GM18499 (cell line): ENCODE data around the gene IGSF8.

Source experiments
- ATAC-seq: cut with Tn5 transposase; IDR thresholded peaks from one replicate; pipeline ENCODE4 v1.9.1; 2021; ENCODE audit warnings: moderate number of reproducible peaks; ENCODE audit not compliant: insufficient read depth, unreplicated experiment

The IGSF8 gene

GRCh38 chr1:160092366-160093068, 5.9 kb downstream of the IGSF8 start:
- ATAC-seq = no peak

DNA sequence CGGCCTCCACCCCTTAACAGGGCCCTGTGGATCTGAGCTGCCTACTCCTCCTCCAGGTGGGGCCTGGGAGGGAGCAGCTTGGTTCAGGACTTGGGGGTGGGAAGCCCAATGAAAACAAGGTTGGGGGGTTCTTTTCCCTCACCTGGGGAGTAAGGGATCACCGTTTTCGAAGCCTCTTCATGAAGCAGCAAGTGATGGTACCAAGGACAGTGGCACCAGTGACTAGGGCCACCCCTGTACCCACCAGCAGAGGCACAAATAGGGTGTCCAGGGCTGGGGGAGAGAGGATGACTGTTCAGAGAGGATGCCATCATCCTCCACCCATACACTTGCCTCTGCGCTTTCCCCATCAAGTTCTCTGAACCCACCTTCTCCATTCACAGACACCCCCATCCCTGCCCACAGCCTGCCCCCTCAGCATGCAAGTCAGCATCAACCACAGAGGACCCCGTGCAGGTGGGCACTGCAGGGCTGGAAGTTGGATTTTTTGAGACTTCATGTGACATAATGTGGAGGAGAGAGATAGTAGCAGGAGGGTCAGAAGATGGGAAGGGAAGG, 6.7 kb downstream of the IGSF8 start:
- ATAC-seq = no peak

GRCh38 chr1:160090760-160091159, 7.7 kb downstream of the IGSF8 start:
- no peak for ATAC-seq

DNA sequence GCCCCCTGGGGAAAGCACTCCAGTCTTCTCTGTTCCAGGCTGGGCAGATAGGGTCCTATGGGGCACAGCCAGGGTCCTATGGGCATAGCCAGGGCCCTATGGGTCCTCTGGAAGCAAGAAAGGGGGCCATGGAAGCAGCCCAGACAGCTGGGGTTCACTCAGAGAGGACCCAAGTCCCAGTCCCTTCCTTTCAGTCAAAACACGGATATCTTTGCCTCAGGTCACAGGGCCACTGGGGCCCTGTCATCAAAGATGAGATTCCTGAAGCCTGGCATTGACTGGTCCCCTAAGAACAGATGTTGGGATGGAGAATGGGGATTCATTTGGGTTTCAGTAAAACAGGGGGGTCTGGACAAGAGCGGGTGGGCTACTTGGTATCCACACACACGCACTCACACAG, 8.5 kb downstream of the IGSF8 start:
- ATAC-seq = no peak

- no peak for ATAC-seq
Observed at GRCh38 chr1:160087118-160087662, 11.2 kb downstream of the IGSF8 start.

DNA sequence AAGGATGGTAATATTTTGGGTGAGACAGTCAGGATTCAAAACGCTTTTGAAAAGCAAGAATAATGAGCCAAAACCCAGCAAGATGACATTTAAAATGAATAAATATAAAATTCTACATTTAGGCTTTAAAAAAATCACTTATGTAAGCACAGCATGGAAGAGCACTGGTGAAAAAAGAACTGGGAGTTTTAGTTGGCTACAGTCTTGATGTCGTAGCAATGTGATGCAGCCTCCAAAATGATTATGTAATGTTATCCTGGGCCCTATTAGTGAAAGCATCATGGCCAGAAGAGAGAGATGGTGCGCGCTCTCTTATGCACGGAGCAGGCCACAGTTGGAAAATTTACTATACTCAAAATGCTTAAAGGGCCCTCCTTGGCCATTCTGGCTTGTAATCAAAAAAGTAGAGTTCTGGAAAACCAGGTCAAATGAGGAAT, 11.9 kb downstream of the IGSF8 start:
- ATAC-seq = no peak

GRCh38 chr1:160085686-160086455, 12.5 kb downstream of the IGSF8 start:
- ATAC-seq = no peak

DNA sequence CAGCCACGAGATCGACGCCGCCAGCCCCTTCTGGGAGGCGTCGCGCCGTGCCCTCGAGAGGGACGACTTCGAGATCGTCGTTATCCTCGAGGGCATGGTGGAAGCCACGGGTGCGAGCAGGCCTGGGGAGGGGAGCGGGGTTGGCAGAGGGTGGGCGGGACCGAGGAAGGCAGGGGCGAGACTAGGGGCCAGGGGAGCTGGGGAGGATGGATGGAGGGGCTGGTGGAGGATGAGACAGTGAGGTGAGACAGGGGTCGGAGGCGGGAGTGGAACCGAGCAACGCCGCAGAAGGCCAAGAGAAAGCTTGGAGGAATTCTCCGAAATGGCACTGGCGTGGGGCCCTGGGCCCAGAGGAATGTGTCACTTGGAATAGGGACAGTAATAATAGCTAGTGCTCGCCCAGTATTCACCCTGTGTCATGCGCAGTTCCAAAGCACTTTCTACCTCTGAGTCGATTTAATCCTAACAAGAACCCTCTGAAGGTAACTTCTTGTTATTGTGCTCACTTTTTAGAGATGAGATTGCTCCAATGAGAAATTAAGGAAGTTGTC, 13.6 kb downstream of the IGSF8 start:
- ATAC-seq = no peak

DNA sequence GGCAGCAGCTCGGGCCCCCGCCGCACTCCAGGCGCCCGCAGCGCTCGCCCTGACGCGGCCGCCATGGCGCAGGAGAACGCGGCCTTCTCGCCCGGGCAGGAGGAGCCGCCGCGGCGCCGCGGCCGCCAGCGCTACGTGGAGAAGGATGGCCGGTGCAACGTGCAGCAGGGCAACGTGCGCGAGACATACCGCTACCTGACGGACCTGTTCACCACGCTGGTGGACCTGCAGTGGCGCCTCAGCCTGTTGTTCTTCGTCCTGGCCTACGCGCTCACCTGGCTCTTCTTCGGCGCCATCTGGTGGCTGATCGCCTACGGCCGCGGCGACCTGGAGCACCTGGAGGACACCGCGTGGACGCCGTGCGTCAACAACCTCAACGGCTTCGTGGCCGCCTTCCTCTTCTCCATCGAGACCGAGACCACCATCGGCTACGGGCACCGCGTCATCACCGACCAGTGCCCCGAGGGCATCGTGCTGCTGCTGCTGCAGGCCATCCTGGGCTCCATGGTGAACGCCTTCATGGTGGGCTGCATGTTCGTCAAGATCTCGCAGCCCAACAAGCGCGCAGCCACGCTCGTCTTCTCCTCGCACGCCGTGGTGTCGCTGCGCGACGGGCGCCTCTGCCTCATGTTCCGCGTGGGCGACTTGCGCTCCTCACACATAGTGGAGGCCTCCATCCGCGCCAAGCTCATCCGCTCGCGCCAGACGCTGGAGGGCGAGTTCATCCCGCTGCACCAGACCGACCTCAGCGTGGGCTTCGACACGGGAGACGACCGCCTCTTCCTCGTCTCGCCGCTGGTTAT, 14.2 kb downstream of the IGSF8 start:
- no peak for ATAC-seq

DNA sequence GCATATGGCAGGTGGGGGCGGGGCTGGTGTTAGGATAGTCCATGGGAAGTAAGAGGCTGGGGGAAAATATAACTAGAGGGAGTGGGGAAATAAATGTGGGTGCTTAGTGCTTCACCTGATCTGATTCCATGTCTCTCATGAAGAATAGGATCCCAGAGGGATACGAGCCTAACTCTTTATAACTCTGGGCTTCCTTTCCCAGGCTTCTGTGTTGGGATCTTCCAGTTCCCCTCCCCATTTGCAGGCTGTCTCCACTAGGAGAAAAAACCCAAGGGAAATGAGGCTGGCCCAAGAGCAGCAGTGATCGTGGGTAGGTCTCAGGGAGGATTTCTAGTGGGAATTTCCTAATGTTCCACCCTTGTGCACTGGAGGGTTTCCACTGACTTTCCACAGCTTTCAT, 15.5 kb downstream of the IGSF8 start:
- ATAC-seq = no peak

DNA sequence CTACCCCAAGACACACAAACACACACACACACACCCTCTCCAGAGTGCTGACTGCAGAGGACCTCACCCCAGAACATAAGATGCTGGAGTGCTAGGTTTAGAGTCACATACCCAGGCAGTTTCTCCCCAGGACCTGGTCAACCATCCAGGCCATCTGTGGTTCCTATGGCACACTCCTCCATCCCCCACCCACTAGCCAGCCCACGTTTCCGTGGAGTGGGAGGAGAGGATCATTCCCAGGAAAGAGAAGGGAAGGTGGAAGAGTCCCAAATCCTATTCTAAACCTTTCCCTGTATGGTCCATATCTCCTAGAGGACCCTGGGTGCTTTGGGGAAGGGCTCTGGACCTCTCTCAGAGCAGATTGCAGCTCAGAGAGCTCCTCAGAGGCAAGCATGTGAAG, 15.9 kb downstream of the IGSF8 start:
- no peak for ATAC-seq

DNA sequence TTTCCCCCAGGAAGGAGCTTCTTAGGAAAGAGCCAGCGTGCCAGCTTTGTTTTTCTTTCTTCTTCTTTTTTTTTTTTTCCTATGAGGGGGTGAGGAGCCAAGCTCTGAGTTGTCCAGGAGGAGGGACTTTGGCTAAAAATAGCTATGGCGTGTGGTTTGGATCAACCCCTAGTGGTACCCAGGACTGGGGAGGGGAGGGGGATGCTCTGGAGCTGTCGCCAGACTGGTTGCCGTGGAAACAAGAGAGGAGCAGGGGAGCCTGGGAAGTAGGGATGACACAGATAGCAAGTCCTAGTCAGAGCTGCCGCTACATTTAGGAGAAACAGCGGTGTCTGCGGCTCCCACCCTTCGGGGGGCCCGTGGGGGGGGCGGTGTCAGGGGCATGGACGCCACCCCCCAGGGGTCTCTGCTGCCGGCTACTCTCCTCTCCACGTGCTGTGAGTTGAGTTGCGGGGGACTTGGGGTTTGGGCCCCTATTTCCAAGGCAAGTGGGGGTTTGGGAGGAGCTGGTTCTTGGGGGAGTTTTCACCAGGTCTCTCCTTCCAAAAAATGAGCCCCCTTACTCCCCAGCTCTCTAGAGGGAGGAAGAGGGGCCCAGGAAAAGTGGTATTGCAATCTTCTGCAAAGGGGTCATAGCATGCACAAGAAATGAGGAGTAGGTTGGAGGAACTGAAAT, 17.0 kb downstream of the IGSF8 start, which contains the start of gene KCNJ9:
KCNJ9 (plus strand) TSS at position 278 of the 676 bp plus-strand sequence. CDS start 2,493 bp downstream, outside the sequence.
- ATAC-seq = no peak

DNA sequence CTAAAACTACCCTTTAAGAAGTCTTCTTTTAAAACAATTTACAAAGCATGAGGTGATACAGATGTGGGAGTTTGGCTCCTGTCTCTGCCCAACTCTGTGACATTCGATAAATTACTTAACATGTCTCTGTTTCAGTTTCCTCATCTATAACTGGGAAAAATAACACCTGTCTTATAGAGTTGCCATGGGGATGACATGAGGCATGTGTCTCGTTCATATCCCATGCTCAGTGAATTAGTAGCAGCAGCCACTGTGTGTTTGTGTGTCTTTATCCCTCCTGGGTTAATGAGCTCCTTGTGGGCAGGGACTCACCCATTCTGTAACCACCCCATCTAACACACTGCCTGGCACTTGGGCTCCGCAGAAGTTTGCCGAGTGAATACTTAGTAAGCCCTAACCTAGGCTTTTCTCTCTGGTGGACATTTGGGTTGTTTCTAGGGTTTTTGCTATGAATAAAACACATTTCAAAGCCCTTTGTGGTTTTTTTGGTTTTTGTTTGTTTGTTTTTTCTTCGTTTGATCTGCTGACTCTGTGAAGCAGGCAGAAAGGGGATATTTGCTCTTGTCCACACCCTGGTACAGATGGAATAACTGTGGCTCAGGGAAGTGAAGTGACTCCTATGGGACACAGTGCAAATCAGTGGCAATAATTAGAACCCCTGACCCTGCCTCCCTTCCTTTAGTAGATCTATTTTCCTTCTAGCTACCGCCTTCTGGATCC, 17.9 kb downstream of the IGSF8 start:
- no peak for ATAC-seq

DNA sequence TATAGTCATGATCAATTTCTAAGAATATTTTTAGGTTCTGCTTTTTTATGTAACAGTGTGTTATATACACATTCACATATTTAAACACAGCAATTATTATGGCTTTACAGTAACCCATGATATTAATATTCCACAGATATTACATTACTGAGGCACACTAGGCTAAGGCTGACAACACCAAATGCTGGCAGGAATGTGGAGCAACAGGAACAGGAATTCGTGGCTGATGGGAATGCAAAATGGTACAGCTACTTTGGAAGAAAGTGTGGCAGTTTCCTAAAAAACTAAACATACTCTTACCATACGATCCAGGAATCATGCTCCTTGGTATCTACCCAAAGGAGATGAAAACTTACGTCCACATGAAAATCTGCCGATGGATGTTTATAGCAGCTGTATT, 19.0 kb downstream of the IGSF8 start:
- no peak for ATAC-seq

- no peak for ATAC-seq
Observed at GRCh38 chr1:160078512-160079195, 19.8 kb downstream of the IGSF8 start.

DNA sequence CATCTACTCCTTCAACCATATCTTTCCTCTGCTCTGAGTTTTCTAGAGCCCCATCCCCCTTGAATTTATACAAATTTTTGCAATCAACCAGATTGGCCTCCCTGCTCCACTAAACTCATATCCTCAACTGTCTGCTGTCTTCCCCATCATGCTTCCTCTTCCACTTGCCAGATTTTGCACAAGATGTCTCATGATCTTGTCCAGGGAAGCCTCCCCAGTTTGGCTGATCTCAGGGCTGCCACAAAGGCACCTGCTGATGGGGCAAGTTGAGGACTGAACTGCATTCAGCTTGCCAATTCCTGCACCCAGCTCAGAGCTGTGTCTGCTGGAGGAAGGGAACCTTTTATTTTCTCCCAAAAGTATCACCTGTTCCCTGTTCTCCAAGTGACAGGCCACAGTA, 20.9 kb downstream of the IGSF8 start:
- no peak for ATAC-seq

DNA sequence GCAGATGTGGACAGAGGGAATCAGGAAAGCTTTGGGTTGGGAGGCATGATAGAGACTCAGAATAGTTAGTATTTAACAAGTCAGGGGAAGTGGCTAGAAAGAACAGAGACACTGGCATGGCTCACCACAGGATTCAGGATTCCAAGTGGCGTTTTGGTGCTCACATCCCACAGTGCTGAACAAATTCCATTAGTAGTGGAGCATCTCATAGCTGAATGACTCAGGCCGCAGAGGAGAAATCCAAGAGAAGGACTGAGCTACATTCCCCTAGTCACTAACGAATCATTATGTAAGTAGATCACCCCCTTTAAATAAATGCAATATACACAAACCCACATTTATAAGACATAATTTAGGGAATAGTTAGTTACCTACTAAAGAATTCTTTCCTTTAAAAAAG, 22.1 kb downstream of the IGSF8 start:
- no peak for ATAC-seq

- no peak for ATAC-seq
Observed at GRCh38 chr1:160075836-160076235, 22.6 kb downstream of the IGSF8 start.
